A673 (cell line): Measurements from ENCODE around the gene TCHP.

Experiments used
- CTCF ChIP-seq: fragments of 300-800, 200-600 bp; sonication (generic); conservative IDR thresholded peaks from 2 replicates; pipeline ENCODE4 v1.5.1; 2017; ENCODE audit warnings: low read depth, mild to moderate bottlenecking, antibody characterized with exemption, low read length, moderate library complexity, mixed read lengths
- EZH2 ChIP-seq: fragments of 200-600 bp; sonication (generic); IDR thresholded peaks from 2 replicates; pipeline ENCODE4 v1.6.1; 2017; ENCODE audit warnings: borderline replicate concordance, low read depth, mild to moderate bottlenecking, mixed read lengths, antibody characterized with exemption, low read length; ENCODE audit not compliant: poor library complexity, severe bottlenecking

DNA sequence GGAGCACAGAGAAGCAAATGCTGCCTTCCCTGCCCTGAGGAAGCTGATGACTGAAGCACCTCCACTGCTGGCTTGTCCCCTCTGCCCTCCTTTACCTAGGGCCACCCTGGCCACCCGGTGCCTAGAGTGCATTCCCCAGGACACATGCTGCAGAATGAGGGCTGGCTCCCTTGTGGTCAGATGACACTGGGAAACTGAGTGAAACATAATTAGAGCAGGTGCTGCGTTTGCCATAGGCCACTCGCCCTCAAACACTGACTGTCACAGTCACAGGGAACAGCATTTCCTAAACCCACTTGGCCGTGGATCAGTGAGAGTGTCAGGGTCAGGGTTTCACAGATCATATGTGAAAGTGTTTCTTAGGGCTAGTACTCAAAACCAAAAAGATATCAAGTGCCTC, 16.0 kb downstream of the TCHP start:
- no peak for TF ChIP-seq CTCF
- TF ChIP-seq EZH2 = no peak
